GM19463 (cell line): Measurements from ENCODE around the gene TMEM87B.
A peak's percentile ranks its signal among the peaks of the same experiment; 100 is the strongest.
"Not testable (repeated sequence)": the region's sequence is repeated elsewhere in the genome, so short reads cannot be mapped to it uniquely, and the experiment has no call there.

Experiments
- ATAC-seq: cut with Tn5 transposase; IDR thresholded peaks from one replicate; pipeline ENCODE4 v1.9.1; 2021; ENCODE audit warnings: mild to moderate bottlenecking, moderate library complexity; ENCODE audit not compliant: unreplicated experiment

TMEM87B gene

DNA sequence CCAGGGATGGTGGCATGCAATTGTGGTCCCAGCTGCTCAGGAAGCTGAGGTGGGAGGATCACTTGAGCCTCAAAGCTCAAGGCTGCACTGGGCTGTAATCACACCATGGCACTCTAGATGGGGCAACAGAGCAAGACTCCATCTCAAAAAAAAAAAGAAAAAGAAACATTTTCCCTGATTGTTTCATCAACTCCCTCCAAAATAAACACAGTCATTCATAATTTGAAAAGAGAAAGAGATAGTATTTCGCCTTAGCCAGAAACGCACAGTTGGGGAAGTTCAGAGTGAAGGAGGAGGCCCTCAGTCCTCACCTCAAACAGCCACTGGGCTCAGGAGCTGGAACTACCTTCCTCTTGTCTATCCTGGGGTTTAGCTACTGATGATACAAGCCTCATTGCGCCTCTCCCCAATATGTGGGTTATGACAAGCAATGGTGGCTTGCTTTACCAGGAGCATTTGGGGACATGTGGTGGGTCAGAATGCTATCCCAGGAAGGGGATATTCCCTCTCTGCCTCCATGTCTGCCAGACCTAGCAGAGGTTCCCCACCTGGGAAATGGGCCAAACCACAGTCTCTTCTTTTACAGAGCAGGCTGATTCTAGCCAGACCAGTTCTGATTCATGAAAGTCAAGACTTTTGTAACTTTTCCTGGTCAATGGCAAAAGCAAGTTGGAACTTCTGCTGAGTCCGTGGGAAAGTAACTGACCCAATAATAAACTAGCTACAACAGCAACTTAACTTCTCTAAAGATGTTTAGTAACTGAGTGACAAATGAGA is 22.2 kb upstream of the TMEM87B start:
- no peak for ATAC-seq

DNA sequence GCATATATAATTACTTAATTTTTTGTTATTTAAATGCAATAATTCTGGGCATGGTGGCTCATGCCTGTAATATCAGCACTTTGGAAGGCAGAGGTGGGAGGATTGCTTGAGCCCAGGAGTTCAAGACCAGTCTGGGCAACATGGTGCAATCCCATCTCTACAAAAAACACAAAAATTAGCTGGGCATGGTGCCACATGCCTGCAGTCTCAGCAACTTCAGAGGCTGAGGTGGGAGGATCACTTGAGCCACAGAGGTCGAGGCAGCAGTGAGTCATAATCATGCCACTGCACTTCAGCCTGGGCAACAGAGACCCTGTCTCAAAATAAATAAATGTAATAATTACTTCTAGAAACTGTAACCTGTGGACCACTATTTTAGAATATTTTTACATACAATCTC is 21.5 kb upstream of the TMEM87B start:
- ATAC-seq: no peak

DNA sequence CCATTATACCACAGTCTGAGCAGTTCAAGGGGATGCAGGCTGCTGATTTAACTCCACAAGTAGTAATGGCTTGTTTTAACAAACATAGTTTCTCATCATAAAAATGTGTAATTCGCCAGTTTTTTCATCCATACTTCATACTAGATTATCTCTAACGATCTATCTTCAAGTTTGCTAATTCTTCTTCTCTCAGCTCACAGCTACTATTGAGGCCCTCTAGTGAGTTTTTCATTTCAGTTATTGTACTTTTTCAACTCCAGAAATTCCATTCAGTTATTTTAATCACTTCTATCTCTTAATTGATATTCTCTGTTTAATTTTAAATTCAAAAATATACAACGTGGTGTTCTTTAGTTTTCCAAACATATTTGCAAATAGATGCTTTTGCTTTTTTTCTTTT is 20.1 kb upstream of the TMEM87B start:
- no peak for ATAC-seq

DNA sequence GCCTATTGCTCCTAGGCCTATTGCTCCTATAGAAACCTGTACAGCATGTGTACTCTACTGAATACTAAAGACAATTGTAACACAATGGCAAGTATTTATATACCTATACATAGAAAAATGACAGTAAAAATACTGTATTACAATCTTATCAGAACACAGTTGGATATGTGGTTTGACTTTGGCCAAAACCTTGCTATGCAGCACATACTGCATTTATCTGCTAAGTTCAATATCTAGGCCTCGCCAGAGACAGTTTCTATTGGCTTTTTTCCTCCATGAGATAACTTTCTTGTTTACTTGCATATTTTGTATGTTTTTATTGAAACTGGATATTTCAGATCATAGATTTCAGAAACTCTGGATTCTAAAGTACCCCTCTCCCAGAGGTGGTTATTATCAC is 19.3 kb upstream of the TMEM87B start:
- ATAC-seq: no peak

DNA sequence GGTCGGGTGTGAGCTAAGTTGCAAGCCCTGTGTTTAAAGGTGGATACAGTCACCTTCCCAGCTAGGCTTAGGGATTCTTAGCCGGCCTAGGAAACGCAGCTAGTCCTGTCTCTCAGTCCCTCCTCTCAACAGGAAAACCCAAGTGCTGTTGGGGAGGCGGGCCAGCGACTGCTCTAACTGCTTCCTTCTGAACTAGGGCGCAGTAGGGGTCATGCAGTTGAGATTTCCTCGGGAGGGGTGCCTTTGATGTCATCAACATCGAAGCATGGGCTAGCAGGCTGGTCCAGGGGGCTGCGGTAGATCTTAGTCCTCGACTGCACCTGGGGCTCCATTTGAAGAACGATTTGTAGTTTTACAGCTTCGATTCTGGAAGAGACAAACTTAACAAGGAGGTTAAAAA is 15.5 kb upstream of the TMEM87B start:
- ATAC-seq: not testable (repeated sequence)

DNA sequence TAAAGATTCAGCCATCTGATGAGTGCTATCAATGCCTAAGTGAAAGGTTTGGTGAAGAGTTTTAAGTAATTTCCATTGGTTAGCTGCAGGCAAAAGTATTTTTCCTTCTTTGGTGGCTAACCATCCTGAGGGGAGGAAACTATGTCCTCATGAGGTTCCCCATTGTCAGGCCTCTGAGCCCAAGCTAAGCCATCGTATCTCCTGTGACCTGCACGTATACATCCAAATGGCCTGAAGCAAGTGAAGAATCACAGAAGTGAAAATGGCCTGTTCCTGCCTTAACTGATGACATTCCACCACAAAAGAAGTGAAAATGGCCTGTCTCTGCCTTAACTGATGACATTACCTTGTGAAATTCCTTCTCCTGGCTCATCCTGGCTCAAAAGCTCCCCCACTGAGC is 15.0 kb upstream of the TMEM87B start:
- not testable (repeated sequence) for ATAC-seq

DNA sequence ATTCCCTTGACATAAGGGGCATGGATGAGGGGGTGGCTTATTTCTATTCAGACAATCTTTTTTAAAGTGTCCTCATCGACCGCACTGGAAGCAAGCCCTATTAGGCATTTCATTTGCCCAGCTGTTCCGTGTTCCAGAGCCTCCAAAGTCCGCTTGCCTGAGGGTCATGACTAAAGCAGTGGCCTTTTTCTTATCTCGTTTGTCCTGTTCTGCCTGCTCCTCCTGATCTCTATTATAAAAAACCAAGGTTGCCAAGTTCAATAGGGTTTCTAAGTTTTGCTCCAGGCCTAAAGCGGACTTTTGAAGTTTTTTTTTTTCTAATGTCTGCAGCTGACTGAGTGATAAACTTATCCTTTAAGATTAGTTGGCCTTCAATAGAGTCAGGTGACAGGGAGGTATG is 13.6 kb upstream of the TMEM87B start:
- not testable (repeated sequence) for ATAC-seq

DNA sequence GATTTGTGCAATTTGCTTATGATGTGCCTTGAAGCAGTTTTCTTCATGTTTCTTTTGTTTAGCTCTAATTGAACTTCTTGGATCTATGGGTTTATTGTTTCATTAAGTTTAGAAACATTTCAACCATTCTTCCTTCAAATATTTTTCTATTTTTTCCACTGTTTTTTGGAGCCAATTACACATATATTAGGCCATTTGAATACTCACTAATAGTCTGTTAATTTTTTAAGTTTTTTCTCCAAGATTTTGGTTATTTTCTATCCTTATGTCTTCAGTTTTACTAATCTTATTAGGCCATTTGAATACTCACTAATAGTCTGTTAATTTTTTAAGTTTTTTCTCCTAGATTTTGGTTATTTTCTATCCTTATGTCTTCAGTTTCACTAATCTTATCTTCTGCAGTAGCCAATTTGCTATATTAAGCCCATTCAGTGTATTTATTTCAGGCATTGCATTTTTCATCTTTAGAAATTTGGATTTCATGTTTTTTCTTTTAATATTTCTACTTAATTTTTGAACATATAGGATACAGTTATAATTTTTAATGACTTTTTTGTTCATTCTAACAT is 9.5 kb upstream of the TMEM87B start:
- no peak for ATAC-seq

DNA sequence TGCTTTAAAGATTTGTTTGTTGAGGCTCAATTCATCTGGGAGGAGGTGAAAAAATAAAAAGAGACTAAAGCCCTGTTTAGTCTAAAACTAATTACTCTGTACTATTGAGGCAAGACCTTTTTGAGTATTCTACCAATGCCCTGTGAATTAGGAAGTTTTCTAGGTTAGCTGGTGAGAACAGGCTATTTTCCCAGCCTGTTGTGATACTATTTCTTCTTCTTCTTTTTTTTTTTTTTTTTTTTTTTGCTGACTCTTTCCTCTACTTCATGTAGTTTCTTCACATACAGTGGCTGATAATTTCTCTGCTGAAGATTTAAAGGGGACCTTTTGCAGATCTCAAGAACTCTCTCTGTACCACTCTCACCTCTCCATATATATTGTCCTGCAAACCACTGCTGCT is 8.8 kb upstream of the TMEM87B start:
- ATAC-seq: no peak

DNA sequence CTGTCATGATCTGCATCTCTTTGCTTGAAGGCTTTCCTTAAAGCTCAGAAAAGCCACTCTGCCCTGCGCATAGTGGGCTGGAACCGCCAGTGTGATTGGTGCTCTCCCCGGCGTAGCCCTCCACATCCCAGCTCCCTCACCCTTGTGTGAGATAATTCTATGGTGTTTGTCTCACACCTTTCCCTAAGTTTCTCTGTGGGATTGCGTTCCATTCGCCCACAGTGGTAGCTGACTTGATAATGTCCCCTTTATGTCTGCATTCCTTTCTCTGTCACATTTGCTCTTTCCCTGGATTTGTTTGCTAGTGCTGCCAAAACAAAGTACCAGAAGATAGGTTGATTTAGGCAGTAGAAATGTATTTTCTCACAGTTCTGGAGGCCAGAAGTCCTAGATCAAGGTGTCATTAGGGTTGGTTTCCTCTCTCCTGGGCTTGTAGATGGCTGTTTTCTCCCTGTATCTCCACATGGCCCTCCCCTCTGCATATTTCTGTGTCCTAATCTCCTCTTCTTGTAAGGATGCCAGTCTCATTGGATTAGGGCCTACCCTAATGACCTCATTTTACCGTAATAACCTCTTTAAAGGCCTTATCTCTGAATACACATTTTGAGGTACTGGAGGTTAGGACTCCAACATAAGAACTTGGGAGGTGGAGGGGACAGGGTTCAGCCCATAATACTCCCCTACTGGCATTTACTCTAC is 7.4 kb upstream of the TMEM87B start:
- no peak for ATAC-seq

DNA sequence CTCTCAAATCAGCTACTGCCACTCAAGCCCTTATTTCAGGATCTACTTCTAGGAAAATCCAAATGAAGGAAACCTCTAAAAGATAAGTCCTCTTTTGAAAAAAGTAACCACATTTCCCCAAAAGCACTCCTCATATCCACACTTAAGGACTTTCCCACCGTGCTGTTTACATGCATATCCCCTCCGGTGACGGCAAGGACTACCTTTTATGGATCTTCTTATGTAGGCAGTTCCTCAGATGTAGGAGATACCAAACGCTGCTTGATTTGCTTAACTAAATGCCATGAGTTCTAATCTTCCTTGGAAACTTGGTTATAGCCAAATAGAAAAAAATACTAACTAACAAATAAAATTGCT is 6.9 kb upstream of the TMEM87B start:
- no peak for ATAC-seq

DNA sequence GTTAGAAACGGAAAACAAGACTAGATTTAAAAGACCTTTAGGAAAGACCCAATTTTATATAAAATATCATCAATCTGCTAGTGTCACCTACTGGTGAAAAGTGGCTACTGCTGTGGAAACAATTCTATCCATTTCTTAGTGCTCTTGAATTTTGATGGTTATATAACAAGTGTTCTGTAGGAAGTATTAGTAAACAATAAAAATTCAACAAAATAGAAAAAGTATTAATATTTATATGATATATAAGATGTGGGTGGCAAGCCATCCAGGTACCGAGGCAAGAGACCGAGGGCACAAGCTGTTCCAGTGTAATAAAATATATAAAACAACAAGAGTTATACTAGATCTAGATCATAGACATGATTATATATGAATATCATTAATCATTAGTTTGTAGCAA is 6.2 kb upstream of the TMEM87B start:
- ATAC-seq: no peak

DNA sequence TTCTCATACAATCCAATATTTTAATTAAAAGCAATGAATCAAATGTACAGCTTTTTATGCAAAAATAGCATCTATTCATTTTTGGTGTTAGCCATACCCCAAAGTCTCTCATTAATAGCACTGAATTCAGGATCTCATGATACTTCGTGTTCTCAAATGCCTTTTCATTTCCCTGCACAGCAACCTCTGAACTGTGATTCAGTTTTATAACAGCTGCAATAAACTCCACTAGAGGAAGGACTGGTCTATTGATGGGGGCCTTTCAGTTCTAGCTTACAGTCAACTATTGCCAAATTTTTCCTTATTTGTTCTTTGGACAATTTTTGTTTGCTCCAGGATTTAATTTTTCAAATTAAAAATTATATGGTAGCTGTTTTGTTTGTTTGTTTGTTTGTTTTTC is 4.8 kb upstream of the TMEM87B start:
- ATAC-seq: no peak

DNA sequence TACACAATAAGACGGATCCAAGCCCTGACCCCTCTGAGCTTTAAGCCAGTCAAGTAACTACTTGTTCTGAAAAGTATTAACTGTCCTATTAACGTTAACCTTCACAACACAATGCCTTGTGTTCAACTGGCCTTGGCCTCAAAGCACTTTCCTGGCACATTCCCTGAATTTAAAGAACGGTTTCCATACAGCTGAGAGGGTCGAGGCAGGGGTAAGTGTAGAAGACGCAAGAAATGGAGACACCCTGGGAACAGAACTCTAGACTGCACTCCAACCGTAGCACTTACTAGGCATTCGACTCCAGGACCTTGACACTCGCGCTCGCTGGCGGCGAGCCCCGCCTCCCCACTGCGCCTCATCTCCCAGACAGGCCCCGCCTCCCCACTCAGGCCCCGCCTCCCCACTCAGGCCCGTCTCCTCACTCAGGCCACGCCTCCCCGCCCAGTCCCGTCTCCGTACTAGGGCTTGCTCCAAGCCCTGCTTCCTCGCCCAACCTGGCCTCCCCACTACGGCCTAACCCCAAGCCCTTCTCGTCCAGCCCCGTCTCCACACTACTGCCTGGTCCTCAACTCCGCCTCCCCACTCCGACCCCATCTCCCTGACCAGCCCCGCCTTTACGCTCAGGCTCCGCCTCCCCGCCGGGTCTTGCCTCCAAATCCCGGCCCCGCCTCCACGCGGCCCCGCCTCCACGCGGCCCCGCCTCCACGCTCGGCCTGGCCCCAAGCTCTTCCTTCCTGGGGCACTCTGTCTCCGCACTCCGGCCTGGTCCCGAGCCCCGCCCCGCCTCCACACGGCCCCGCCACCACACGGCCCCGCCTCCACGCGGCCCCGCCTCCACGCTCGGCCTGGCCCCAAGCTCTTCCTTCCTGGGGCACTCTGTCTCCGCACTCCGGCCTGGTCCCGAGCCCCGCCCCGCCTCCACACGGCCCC is 887 bp upstream of the TMEM87B start:
- peak; percentile 58 for ATAC-seq

DNA sequence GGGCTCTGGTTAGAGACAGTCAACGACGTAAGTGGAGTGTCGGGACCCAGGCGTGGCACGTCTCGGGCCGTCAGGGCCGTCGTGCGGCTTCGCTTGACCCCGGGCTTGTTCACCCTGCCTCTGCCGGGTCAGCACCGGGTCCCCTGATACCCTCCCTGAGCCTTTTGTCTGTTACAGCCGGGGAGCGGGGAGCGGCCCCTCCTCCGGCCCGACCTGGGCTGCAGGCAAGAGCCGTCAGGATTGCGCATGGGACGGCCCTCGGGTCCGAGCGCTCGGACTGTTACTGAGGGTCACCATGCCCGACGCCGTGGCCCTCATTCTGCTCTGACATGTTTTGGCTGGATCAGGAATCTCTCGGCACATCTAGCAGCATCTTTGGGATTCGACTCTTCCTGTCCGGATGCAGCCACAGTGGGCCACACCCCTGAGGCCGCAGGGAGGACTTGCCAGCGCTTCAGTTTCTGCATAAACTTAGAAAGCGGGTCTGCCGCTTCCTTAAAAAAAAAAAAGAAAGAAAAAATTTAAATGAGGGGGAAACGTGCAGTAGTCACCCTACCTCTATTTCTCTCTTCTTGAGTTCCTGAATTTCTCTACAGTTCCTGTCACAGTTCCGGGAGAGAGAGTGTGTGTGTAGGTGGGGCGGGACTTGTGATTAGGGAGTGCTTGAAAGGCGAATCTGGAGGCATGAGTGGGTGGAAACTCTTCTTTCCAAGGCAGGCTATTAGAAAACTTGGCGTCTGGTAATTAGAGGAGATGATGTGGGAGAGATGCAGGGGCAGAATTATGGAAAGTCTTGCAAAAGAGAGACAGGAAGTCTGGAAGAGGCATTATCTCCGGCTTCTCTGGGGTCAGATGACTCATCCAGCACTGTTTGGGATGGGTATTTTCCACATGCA is 909 bp downstream of the TMEM87B start:
- ATAC-seq: no peak

DNA sequence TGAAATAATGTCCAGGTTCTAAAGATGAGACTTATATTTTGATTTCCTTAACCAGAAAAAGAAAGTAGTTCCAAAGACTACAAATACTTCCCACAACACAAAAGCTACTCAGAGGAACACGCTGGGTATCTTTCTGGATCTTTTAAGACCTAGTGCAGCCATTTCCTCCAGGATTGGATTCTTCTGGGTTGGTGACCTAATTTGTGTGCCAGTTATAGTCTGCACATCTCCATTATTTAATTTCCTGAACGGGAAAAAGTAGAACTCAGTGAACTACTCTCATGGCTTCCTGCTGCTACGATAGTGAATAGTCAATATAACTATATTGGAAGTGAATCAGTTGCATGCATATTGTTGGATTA is 1.5 kb downstream of the TMEM87B start:
- no peak for ATAC-seq

DNA sequence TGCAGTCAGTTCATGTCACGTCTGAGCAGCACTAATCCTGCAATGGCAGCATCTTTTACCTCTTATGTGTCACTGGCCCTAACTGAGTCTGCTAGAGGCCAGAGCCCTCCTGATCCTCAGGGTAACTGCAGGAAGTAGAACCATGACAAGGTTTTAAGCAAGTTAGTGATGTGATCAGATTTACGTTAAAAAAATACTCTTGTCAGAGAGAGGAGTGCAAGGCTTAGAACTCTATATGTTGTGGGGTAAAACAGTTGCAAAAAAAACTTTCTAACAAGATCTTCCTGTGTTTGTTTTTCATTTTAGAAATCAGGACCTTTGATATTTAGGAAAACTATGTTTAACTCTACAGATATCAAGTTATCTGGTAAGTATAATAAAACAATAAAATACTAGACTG is 4.6 kb downstream of the TMEM87B start:
- no peak for ATAC-seq

DNA sequence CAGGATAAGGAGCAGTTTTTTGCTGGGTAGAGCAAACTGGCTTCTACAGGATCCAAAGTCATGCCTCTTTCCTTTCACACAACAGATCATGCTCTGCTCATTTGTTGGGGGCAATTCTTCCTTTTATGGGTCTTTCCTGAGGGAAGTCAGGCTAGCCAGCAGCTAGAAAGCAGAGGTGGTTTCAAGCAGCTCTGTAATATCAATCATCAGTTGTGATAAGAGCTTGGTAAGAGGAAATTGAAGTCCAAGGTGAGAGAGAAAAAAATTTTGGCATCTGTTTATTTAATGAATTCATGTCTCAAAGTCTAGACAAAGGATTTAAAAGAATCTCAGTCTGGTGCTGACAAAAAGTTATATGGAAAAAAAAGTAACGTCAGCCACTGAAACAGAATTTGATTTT is 6.2 kb downstream of the TMEM87B start:
- no peak for ATAC-seq

DNA sequence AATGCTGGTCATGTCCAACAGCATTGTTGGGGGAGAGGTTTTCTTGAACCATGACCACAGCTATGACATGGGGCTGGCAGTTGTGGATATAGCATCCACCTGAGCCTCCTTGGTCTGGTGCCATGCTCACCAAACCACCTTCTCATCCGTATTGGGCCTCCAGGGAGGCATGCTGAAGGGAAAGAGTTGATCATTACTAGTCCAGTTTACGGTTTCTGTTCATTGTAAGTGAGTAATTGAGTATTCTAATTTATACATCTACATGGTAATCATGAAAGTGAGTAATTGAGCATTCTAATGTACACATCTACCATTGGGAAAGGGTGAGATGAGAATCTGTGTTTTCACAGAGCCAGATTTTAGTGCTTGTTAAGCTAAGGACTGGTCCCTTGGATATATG is 6.8 kb downstream of the TMEM87B start:
- no peak for ATAC-seq

DNA sequence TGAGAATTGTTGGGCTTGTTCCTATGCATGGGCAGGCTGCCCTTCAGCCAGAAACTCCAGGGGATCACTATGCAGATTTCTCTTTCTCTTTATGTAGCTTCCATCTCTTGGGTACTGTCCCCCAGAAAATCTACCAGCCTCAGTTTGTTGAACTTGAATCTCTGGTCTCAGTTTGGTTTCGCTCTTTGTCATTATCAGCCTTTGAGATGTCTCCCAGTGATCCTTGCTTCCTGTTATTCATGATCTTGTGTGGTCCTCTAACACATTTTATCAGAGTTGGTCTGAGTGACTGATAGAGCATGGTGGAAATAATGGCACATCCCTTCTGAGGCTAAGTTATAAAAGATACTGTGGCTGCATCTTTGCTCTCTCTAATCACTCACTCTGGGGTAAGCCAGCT is 7.8 kb downstream of the TMEM87B start:
- no peak for ATAC-seq
